ENCODE results near the gene ARHGAP42.

The ARHGAP42 gene

DNA sequence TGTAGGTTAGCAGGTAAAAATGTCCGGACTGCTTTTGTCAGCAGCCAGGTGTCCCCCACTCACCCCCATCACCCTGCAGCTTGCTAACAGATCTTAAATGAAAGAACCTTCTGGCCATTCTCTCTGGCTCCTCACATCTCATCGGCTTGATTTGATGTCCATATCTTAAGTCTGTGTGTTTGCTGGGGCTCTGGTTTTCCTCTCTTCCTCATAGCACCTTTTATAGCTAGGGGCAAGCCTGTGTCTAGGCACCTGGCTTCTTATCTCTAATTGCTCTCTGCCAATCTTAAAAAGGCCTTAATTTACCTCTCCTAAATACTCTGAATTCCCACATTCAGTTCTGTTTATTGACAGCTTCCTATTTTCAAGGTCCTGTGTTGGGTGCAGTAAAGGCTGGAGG is 72.0 kb downstream of the ARHGAP42 start:
- DNase-seq (ENCODE audit: low read depth), result no peak

DNA sequence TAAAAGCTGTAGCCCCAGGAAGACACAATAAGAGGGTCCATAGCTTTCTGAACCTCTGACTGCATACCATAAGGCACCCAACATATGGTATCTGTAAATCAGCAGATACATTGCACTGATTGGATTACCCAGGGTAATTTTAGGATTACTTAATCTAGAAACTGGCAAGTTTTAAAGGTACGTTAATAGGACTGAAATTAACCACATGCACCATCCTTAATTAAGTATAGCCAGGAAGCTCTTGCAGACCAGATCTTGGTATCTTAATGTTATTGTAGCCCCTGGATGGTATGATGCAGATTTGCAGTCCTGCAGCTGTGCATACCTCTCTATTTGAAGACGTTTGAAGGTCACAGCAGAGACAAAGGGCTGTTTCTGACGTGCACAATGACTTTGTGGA is 72.8 kb downstream of the ARHGAP42 start:
- no peak for DNase-seq (ENCODE audit: low read depth)

DNA sequence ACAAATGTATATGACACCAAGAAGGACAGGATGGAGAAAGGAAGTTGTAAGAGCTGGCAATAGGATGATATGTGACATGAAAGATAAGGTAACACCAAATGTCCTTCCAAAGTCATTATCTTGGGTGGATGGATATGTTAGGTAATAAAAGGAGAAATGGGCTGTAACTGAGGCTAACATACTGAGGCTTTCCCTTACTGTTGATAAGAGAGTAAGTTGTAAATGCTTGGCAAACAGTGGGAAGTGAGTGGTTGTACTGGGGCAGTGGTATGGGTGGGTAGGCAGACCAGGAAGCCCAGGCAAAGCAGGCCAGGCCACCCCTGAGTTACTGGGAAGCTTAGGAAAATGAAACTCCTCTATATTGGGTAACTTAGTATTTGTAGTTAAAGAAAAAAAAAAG is 73.7 kb downstream of the ARHGAP42 start:
- no peak for DNase-seq (ENCODE audit: low read depth)

DNA sequence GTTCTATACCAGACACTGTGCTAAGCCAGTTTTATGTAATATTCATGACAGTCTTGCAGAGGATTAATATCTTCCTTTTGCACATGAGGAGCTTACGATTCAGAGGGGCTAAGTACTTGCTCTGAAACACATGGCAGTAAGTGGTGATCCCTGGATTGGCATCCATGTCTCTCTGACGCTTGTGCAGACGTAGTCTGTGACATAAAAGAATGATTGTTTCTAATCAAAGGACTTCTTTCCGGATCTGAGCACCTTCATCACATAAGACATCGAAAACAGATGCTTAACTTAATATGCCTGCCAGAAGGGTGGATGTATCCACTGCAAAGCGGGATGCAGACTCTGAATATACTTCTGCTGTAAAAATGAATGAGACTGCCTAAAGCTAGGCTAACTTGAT is 74.8 kb downstream of the ARHGAP42 start:
- DNase-seq (ENCODE audit: low read depth), result no peak

DNA sequence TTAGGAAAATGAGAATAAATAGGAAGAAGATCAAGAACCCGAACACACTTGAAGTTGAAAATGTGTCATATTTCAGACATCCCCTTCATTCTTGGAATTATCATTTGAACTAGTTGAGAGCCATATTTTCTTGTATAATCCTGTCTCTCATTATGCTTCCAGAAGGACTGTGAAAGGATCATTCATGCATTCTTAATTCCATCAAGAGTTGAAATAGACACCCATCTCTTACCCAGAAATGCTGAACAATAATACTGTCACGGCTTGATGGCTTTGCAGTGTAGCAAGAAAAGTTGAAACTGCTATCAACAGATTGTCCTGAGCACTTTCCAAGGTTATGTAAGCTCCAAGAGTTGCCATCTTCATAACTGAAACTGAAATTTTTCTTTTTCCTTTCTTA is 79.7 kb downstream of the ARHGAP42 start:
- DNase-seq (ENCODE audit: low read depth), result no peak

DNA sequence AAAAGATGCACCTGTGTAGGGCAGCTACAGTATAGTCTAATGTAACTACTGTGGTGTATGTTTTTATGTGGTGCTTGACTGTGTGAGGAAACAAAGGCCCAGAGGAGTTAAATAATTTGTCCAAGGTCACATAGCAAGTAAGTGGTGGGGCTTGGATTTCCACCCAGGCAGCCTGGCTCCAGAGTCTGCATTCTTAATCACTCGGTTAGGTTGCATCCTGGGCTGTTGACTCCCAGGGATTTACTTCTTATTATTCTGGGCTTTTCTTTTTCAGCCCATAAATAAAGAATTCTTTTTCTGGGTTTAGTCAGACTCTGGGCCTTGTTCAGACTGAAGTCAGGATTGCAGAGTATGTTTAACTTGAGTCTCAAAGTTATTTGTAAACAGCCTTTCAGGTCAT is 82.1 kb downstream of the ARHGAP42 start:
- no peak for DNase-seq (ENCODE audit: low read depth)

DNA sequence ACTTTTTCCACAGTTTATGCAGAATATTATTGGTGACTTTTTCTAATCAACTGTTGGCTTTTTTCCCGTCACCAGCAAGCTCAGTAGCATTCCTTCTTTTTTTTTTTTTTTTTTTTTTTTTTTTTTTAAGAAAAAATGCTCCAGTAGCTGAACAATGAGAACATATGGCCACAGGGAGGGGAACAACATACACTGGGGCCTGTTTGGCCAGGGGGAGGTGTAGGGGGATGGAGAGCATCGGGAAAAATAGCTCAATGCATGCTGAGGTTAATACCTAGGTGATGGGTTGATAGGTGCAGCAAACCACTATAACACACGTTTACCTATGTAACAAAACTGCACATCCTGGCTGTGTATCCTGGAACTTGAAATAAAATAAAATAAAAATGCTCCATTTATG is 82.5 kb downstream of the ARHGAP42 start:
- DNase-seq (ENCODE audit: low read depth), result no peak

DNA sequence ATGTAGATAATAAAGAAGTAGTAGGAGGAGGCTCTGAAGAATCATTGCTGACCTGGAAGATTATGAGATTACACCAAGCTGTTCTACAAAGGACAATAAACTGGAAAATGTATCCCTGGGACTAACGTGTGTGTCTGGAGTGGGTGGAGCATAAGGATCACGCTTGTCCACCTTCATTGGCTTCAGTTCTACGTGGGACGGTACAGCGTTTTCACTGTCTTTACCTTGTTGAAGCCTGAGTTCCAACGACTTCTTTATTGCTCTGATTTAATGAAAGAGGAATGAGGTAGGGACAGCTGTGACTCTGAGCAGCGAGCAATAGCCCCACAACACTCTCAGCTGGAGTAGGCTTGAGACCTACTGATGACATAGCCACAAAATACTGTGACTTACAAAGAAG is 87.0 kb downstream of the ARHGAP42 start:
- no peak for DNase-seq (ENCODE audit: low read depth)

DNA sequence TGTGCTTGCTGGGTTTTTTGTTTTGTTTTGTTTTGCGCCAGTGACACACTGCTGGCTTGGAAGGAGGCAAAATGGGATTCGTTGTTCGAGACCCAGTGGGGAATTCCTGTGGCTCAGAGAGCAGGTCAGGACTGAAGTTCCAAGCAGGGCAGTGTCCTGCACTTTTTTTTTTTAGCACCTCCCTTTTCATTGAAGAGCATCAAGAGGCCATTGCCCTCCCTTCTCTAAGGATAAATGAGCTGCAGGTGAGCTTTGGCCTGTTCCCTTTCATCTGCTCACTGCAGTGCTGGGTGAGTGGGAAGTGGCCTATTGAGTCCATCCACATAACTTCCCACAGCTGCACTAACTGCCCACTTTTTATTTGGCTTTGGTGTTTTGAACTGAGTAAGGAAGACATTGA is 87.8 kb downstream of the ARHGAP42 start:
- DNase-seq (ENCODE audit: low read depth), result no peak

DNA sequence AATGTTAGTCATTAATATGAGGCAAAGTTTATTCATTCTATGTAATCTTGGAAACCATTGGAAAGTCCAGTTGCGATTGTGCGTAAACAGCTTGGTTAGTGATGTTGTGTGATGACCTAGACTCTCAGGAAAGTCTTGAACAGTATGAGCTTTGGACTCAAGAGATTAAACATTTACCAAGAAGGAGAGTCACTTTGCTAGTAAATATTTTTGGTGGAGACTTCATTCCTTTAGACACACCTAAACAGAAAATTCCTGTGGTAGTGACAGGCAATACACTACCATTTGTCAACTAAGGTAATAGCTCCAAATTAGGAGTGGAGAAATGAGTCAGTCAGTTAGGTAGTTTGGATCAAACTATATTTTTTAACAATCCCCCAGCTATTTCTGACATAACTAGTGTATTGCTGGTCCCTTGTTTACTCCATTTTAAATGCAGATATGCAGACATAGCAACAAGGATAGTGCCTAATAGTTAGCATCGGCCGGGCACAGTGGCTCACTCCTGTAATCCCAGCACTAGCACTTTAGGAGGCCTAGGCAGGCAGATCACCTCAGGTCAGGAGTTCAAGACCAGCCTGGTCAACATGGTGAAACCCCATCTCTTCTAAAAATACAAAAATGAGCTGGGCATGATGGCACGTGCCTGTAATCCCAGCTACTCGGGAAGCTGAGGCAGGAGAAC is 89.3 kb downstream of the ARHGAP42 start:
- no peak for DNase-seq (ENCODE audit: low read depth)

DNA sequence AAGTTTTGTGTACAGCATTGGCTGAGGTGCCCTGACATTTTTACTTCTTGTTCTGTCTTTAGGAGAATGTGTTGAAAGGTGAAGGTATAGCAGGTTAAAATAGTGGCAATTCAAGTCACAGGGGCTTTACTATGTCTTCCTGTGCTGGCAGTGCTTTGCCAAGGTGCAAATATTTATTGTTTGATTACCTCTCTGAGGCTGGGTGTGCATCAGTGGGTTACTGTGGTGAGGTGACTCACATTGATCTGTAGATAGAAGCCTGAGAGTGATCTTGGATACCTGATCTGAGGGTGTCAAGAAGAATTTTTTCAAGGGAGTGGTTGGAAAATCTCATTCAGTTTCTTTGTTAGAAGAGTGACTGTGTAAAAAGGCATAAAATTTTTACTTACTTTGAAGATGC is 90.0 kb downstream of the ARHGAP42 start:
- DNase-seq (ENCODE audit: low read depth), result no peak

DNA sequence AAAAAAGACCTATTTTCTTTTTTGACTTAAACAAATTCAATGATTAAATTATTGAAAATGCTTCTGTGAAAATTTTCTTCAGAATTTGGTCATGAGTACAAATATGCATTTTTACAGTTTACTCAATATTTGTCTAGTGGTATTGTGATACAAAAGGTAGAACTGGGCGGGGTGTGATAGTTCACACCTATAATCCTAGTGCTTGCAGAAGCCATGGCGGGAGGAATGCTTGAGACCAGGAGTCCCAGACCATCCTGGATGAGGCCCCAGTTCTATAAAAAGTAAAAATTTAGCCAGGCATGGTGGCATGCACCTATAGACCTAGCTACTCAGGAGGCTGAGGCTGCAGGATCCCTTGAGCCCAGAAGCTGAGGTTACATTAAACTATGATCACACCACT is 90.6 kb downstream of the ARHGAP42 start:
- DNase-seq (ENCODE audit: low read depth), result no peak

DNA sequence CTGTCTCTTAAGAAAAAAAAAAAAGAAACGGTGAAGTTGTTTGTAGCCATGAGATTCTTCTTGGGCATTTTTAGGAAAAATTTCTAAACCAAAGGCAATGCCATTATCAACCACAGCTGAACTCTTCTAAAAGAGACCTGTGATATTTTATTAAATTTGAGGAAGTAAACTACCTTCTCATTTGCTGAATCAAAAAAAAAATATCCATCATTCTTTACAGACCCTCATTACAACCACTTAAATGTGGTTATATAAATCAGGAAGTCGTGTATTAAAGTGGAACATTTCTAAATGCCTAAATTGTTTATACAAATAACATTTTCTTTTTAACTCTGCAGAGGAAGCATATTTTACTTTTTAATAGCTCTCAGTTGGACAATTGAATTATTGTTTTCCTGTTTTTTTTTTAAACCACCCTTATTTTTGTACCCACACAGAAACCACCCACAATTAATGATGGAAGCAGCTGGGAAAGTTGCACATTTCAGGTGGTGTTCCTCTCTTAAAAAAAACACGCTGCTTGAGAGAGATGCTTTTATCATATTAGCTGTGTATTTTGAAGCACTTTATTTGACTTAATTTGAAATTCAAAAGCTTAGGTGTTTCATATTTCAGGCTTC is 91.2 kb downstream of the ARHGAP42 start:
- no peak for DNase-seq (ENCODE audit: low read depth)

DNA sequence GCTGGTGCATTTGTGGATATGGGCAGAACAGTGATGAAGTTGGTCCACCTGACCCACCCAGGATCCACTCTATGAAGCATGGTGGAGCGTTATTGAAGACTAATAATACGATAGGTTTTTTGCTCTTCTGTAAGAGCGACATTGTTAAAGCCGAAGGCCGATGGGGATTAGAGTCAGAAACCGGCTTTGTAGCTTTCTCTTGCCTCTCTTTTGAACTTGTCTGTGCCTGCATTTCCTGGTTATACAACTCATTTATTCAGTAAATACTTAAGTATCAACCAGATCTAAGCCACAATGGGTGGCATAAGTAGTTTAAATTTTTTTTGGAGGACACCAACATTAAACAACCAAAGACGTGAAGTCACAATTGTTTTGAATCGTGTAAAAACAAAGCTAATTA is 93.4 kb downstream of the ARHGAP42 start:
- DNase-seq (ENCODE audit: low read depth), result no peak

DNA sequence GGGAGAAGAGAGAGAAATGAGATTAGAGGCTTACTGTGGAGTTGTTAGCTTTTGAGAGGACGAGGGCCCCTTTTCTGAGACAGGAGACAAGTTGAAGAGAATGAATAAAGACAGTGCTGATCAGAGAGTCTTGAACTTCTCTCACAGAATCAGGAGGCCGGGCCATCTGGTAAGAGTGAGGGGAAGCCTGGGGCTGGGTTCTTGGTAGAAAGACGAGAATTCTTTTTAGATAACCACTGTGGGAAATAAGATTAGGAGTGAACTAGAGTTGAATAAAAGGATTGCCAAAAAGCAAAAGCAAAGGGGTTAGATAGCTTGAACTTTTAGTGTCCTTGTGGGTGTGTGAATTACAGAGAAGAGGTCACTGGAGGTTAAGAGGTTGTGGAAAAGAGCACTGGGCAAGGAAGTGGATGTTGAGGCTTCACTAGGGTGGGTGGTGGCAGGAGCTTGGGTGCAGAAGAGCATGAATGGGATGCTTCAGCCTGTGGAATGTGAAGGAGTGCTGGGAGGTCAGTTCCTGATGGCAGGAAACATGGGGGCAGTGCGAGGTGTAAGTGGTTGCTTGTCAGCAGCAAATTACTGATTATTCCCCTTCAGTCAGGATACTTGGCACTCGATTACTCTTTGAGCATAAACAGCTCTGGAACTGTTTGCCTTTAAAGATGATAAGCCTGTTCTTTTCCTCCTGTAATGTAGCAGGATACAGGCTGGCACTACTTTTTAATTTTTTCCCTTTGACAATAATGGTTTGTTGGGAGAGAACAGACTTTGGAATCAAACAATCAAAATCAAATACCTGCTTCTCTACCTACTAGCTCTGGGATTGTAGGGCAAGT is 98.3 kb downstream of the ARHGAP42 start:
- no peak for DNase-seq (ENCODE audit: low read depth)

DNA sequence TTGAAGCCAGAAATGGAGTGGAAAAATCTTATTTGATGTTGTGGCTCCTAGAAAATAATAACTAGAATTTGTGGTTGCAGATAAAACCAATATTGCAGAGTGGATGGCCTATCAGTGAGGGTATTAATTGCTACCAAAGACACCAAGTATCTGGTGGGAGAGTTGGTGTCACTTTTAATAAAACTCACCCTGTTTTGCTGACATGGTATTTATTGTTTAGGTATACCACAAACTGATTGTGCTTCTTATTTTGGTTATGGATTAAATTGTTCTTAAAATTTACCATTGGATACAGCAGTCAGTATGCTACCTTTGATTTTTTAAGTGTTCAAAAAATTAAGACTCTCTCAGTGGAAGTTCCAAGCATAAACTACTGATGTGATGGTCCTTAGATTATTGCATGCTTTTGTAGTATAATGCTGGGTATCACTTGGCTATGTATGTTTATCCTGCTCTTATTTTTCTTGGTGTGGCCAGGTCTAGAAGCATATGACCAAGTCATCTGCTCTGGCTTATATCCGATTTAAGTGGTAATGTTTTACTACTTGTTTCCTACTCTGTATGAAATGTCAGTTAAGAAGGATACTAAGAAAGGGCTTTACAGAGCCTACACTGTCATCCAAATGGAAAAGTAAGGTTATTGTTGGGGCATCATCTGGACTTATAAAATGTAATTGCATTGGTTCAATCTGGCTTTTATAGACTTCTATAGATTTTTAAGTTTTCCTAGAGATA is 101.6 kb downstream of the ARHGAP42 start:
- no peak for DNase-seq (ENCODE audit: low read depth)

DNA sequence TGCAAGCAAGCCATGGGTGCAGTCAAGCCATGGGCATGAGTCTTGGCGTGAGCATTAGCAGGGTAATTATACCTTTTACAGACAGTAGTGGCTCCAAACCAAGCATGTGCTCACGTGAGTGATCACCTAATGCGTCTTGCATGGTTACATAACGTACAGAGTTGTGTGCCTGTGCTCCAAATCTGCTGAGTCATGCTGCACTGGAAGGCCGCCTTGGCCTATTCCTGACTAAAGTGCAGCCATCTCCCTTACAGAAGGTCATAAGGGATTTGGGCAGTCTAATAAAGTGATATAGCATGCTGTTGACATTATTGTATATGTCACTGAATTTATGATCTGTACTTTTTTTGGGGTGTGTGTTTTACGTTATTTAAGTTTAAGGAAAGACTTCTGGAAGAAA is 102.4 kb downstream of the ARHGAP42 start:
- DNase-seq (ENCODE audit: low read depth), result no peak

DNA sequence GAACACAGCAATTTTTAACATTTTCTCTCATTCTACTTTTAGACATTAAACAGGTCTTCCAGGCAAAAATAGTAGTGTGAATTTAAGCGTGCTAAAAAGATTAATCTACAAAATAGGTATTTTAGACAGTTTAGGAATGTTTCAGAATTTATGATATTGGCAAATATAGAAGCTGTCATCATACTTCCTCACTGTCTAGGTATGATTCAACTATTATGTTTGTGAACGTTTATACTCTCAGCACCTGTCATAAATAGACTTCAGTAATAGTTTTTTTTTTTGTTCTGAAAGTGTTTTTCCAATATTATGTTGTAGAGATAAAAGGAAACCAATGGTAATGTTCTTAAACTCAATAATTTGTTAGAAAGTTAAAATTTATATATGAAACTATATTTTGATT is 103.0 kb downstream of the ARHGAP42 start:
- DNase-seq (ENCODE audit: low read depth), result no peak

DNA sequence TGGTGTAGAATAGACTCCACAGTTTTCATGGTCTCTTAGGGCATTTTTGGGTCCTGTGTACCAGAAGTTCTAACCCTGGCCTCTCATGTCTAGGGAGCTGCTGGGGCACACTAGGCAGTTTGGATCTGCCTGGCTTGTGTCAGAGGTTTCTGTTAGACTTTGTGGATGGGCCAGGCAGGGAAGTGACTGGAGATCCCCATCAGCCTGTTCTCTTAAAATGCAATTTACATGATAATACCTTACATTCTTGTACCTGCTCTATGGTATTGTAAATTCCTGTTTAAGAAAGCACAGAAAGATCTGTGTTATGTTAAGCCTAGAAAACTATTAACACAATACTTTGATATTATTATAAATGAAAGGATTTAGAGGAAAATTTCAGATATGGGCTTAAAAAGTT is 104.0 kb downstream of the ARHGAP42 start:
- DNase-seq (ENCODE audit: low read depth), result no peak

DNA sequence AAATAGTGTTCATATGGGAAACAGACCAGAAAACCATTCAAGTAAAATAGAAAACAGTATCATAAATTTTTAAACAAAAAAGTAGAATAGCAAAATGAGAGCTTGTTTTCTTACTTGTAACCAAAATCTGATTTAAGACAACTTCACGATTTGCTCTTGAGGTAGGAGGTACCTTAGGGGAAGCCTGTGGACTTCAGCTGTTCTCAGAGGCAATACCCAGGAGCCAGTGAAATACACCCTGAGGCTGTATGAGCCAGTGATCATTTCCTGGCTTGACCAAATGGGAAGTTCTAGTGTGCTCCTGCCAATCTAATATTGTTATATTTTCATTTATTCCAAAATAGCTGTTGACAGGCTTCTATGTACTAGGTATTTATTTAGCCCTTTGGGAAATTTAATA is 104.8 kb downstream of the ARHGAP42 start:
- no peak for DNase-seq (ENCODE audit: low read depth)

DNA sequence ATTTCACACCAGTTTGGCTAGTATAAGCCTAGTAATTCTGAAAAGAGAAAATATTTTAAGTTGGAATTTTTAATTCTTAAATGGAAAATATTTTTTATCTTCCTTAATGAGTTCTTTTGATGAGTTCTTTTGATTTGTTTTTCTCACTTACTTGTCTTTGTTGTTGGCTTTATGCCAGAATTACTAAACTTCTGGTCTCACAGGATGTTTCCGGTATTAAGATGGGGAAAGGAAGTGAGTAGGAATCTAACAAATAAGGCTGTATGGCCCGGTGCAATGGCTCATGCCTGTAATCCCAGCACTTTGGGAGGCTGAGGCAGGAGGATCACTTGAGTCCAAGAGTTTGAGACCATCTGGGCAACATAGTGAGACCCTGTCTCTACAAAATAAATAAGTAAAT is 106.4 kb downstream of the ARHGAP42 start:
- no peak for DNase-seq (ENCODE audit: low read depth)

DNA sequence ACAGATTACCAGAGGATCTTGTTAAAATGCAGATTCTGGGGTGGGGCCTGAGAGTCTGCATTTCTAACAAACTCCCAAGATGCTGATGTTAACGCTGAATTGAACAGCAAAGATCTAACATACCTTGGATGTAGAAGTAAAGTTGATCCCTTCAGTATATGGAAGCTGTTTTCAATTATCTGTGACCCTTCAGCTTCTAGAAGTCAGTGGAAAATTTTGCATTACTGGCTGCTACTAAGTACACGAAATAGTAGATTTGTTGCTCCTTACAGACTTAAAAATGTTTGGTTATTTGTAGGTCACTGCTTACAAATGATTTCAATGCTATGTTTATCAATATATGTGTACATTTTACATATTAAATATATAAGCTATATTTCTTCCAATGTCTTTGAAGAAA is 107.4 kb downstream of the ARHGAP42 start:
- no peak for DNase-seq (ENCODE audit: low read depth)

DNA sequence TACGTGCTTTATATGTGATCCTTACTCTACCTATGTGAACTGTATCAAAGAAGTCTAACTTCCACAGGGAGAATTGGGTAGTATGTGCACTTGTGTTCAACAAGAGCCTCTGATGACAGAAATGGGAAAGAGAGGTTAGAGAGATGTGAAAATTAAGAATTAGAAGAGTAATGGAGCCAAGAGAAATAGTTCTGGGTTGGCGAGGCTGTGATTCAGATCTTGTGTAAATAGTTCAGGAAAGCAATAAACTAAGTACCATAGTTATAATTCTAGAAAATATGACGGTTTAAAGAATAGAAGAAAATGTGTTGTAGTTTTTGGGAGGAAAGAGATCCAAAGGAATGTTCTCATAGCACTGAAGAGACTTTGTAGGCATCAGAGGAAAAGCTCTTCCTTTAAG is 112.4 kb downstream of the ARHGAP42 start:
- DNase-seq (ENCODE audit: low read depth), result no peak
